Activated naive CD4-positive, alpha-beta T cell treated with anti-CD3 and anti-CD28 coated beads, Interleukin-2, amount 50 U/mL, for 24 hours (primary cell): ENCODE results near the gene AGER.
"Not testable (repeated sequence)": the region's sequence is repeated elsewhere in the genome, so short reads cannot be mapped to it uniquely, and the experiment has no call there.

Source experiments
- H3K27ac Mint-ChIP-seq: one replicate; pipeline ENCODE4 v1.8.0; 2021; ENCODE audit warnings: mild to moderate bottlenecking, mixed read lengths
- H3K27me3 Mint-ChIP-seq: one replicate; pipeline ENCODE4 v1.8.0; 2021; ENCODE audit warnings: mixed read lengths
- H3K36me3 Mint-ChIP-seq: one replicate; pipeline ENCODE4 v1.8.0; 2021; ENCODE audit warnings: mixed read lengths
- H3K4me1 Mint-ChIP-seq: one replicate; pipeline ENCODE4 v1.8.0; 2021; ENCODE audit warnings: mixed read lengths
- H3K4me3 Mint-ChIP-seq: one replicate; pipeline ENCODE4 v1.8.0; 2021; ENCODE audit warnings: mild to moderate bottlenecking, mixed read lengths
- H3K9me3 Mint-ChIP-seq: one replicate; pipeline ENCODE4 v1.8.0; 2021; ENCODE audit warnings: mixed read lengths

AGER gene

DNA sequence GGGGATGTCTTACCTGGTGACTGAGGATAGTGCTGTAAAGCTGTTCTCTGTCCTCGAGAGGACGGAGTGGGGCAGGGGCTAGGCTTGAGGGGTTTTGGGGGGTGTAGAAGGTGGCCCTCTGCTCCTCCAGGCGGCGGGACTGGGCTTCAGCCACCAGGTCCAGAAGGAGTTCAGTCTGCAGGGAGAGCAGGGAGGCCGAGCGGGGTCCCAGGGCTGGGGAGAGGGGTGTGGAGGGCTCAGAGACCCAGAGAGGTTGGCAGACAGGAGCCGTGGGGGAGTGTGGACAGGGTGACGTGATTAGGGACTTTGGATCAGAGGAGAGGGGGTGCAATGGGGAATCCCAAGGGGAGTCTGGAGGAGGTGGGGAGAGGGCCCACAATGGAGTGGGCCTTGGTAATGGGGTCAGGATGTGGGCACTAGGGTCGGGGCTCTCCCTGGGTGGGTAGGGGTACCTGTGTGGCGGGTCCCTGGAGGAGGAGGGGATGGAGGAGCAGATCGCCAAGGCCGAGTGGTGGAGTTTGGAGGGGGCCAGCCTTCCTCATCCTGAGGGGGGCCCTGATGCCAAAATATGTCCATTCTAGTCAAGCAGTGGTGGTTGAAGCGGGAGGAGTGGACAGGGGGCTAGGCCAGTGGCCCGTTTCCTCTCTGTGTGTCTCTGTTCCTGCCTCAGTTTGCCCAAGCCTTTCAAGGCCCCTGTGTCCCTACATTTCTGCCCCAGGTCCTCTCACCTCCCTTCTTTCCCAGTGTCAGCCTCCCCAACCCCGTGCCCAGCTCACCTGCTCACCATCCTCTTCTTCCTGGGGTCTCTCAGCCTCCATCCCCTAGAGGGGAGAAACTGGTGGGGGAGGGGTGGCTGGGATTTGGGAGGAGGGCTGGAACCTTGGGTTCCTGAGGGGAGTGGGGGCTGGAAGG, 7.9 kb upstream of the AGER start:
- no peaks in the 10 kb centered on the region for H3K9me3 Mint-ChIP-seq
- peaks cover 71% of the 10 kb centered on the region for H3K4me1 Mint-ChIP-seq
- H3K27me3 Mint-ChIP-seq: no peaks in the 10 kb centered on the region
- H3K4me3 Mint-ChIP-seq: peak overlapping the region; percentile 95
- peaks cover 10% of the 10 kb centered on the region for H3K36me3 Mint-ChIP-seq
- peak overlapping the region; percentile 97 for H3K27ac Mint-ChIP-seq

DNA sequence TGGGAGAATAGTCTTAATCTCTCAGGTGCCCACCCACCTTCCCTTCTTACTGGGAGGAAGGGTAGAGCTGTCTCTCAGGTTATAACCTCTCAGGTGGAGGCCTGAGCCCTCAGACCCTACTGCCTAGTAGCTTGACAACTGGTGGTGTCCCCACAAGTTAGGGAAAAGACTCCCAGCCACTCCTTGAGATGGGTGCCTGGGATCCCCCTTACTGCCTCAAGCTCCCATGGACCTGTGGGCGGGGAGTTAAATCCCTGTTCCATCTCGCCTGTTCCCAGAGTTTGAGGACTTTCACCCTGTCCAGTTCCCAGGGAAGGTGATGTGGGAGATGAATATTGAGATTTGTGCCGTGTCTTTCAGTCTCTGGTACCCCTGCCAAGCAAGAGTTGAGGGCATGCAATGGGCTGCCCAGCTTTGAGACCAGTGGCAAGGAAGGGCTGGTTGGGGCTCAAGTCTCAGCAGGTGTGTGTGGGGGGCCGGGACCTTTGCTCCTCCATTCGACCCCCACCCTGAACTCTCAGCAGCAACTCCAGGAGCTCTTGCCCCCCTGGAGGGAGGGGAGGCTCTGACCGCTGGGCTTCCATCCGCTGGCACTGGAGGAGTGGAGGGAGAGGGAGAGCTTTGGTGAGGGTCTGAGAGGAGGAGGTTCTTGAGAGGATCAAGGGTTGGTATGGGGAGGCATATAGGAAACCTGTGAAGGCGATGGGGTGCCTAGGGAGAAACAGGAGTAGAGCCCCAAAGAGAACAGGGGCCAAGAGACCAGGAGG, 7.0 kb upstream of the AGER start:
- Mint-ChIP-seq H3K4me3 (peak overlapping the region; percentile 95), H3K27me3 (no peaks in the 10 kb centered on the region), H3K9me3 (no peaks in the 10 kb centered on the region), H3K36me3 (peaks cover 13% of the 10 kb centered on the region), H3K4me1 (peaks cover 71% of the 10 kb centered on the region), H3K27ac (peak overlapping the region; percentile 97)

DNA sequence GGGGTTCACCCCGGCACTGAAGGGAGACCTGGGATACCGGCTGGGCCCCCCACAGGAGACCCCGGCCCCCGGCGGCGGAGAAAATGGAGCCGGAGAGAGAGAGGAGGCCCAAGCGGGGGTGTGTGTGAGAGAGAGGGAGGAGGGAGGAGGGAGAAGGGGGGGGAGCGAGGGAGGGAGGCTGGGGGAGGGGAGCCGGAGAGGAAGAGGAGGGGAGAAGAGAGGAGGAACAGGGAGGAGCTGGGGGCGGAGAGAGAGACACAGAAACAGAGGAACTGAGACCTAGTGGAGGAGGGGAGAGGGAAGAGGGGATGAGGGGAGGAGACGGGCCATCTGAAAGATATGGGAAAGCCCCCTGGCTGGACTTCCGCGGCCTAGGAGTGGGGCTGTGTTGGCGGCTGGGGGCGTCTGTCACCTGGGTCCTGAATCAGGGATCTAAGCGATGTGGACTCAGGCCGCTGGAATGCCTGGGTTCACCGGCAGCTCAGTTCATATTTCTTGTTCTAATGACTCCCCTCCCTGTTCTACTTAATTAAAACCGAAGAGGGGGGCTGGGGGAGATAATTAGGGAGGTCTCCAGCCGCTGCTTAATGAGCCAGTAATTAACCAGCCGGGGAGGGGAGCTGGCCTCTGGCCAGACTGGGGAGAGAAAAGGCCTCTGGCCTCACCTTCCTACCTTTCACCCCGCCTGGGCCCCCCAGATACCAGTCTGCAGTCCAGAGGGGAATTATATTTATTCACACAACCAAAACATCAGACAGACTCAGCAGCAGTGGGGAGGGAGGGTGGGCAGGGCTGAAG, 6.2 kb upstream of the AGER start, which contains the start of gene PBX2:
TSS of gene PBX2 (minus strand) at position 149 of the 798 bp plus-strand sequence. CDS start 287 bp downstream, outside the sequence.
- Mint-ChIP-seq H3K27me3 (no peaks in the 10 kb centered on the region), H3K4me3 (peak within 1 kb of the TSS; percentile 95), H3K36me3 (peaks cover 13% of the 10 kb centered on the region), H3K9me3 (no peaks in the 10 kb centered on the region), H3K4me1 (peaks cover 76% of the 10 kb centered on the region), H3K27ac (peak within 1 kb of the TSS; percentile 97)

DNA sequence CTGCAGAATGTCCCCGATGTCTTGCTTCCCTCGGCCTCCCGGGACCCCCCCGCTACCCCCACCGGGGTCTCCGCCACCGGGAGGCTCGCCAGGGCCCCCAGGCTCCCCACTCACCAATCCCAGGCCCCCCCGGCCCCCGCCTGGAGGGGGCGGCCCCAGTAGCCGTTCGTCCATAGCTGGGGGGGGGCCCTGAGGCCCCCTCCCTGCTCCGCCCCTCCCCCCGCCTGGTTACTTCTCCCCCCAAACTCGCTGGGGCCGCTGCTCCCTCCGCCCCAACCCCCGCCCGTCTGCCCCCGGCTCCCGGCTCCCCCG, 5.6 kb upstream of the AGER start:
- Mint-ChIP-seq H3K36me3 (peaks cover 13% of the 10 kb centered on the region), H3K27ac (peak overlapping the region; percentile 78), H3K9me3 (no peaks in the 10 kb centered on the region), H3K4me1 (peaks cover 71% of the 10 kb centered on the region), H3K27me3 (no peaks in the 10 kb centered on the region), H3K4me3 (peak overlapping the region; percentile 95)

DNA sequence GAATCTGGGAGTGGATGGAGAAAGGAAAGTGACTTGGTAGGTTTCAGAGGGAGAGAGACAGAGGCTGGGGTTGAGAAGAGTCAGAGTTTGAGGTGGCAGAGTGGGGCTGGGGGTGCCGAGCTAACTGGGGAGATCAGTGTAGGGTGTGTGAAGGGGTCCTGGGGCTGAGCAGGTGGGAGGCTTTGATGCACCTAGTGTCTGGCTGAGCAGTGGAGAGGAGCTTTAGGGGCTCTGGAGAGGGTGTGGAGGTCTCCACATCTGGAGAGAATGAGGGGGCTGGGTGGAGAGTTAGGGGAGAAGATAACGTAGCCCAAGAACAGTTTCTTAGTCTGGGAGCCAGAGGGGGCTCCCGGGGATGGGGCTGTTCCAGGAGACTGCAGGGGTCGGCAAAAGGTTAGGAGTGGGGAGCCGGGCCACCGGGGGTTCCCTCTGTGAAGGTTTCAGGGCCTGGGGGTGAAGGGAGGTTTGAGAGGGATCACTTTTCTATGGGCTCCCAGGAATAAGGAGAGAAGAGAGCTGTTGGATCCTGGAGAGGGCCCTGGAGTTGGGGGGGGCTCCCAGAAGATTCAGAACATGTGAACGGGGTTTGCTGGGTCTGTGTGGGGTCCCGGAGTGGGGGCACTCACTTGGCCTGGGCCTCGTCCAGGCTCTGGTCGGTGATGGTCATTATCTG, 5.2 kb upstream of the AGER start:
- Mint-ChIP-seq H3K36me3 (peaks cover 13% of the 10 kb centered on the region), H3K27me3 (no peaks in the 10 kb centered on the region), H3K27ac (peak overlapping the region; percentile 78), H3K9me3 (no peaks in the 10 kb centered on the region), H3K4me3 (peak overlapping the region; percentile 84), H3K4me1 (peaks cover 68% of the 10 kb centered on the region)

DNA sequence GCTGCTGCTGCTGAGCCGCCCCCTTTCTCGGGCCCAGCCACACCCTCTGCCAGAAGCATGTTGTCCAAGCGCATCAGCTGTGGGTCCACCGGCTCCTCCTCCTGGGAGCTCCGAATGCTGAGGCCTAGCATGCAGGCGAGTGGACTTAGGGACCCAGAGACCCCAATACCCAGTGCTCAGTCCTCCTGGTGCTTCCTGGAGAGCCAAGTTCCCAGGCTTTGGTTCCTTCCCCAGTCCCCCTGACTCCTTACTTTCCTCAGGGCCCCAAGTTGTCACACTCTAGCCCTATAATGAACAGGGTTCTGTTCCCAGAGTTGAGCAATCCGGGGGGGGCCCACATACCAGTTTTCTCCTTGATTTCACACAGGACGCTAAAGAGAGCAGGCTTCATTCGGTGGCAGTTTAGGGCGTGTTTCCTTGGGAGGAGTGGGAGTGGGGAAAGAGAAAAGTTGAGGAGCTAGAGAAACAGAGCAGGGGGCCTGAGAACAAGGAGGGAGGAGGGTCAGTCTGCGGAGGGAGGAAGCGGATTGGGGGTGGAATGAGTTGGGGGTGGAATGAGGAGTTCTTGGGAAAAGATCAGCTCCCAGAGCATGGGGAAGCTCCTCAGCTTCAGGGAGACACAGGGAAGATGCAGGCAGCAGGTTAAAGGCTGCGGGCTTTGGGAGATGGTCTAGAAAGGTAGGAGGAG, 4.5 kb upstream of the AGER start:
- Mint-ChIP-seq H3K4me1 (peaks cover 63% of the 10 kb centered on the region), H3K4me3 (peak overlapping the region; percentile 84), H3K9me3 (no peaks in the 10 kb centered on the region), H3K27me3 (no peaks in the 10 kb centered on the region), H3K27ac (peak overlapping the region; percentile 78), H3K36me3 (peaks cover 13% of the 10 kb centered on the region)

DNA sequence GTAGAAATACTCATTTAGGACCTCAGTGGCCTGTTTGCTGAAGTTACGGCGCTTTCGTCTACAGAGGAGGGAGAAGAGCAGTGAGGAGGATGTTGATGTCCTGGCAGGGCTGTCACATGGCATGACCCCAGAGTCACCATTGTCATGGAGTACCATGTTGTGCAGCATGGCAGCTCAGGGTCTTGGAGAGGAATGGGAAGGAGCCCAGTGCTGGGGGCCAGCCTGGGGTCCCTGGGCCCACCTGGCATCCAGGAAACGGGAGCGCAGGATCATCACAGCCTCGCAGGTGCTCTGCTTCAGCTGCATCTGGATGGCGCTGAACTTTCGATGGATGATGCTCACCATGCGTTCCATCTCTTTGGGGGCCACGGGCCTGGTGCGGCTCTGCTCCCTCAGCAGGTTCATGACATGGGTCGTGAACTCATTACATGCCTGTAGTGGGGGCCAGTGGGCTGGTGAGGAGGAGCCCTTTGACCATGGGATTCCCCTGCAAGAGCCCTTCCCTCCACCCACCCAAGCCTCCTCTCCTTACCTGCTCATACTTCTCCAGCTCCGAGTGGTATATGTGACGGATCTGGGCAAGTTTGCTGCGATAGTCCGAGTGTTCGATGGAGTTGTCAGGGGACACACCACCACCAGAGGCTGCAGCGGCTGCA, 3.8 kb upstream of the AGER start:
- peaks cover 13% of the 10 kb centered on the region for H3K36me3 Mint-ChIP-seq
- H3K27me3 Mint-ChIP-seq, H3K9me3 Mint-ChIP-seq: not testable (repeated sequence)
- H3K4me3 Mint-ChIP-seq: peak overlapping the region; percentile 84
- H3K4me1 Mint-ChIP-seq: peaks cover 63% of the 10 kb centered on the region
- H3K27ac Mint-ChIP-seq: peak overlapping the region; percentile 63

DNA sequence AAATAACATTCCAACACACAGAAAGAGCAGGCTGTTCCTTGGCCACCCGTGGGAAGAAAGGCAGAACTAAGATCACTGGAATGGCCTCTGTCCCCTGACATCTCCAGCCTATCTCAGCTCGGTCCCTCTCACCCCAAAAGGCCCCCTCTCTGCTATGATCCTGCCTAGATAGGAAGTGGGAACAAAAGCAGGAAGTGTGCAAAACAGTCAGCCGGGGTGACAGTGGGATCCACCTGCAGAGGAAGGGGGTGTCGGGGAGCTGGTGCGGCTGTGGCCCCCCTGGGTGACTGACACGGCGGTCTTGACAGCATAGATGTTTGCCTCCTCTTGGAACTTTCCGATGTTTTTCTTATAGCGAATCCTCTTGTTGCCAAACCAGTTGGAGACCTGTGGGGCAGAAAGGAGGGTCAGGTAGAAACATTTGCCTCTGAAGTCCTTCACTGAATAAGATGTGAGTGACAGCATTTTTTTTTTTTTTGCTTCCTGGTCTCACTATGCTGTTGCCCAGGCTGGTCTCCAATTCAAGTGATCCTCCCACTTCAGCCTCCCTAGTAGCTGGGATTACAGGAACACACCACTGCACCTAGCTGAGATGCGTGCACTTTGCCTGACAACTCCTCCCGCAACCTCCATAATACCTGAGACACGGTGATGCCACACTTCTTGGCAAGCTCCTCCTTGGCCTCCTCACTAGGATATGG, 3.1 kb upstream of the AGER start:
- no peaks in the 10 kb centered on the region for H3K9me3 Mint-ChIP-seq
- H3K27ac Mint-ChIP-seq: peak overlapping the region; percentile 63
- peak overlapping the region; percentile 66 for H3K4me3 Mint-ChIP-seq
- peaks cover 13% of the 10 kb centered on the region for H3K36me3 Mint-ChIP-seq
- peaks cover 64% of the 10 kb centered on the region for H3K4me1 Mint-ChIP-seq
- H3K27me3 Mint-ChIP-seq: no peaks in the 10 kb centered on the region

DNA sequence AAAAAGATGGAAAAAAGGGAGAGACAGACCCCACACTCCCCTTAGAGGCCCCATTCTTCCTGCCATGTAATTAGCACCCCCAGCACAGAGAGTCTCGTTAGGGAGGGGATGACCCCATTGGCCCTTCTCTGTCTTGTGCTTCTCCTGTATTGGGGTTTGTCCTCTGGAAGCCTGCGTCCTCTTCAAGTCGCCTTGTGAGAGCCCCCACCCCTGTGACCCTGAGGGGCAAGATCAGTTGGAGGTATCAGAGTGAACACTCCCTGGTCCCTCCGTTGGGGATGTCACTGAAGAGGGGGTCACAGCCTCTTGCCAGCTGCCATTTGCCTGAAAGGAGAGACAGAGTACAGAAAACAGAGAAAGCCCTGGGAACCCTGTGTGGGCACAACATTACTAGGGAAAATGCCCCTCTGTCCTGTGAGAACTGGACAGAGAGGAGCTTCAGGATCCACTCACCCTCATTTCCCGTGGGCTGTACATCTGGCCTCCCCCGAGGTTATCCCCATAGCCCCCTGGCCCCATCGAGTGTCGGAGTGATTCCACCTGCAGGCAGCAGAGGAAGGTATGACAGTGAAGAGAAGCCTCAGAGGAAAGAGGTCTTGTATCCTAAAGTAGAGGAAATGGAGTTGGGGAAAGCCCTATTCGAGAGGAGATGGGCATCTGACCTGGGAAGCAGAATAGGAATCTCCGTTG, 2.2 kb upstream of the AGER start:
- Mint-ChIP-seq H3K4me1 (peaks cover 62% of the 10 kb centered on the region), H3K36me3 (peaks cover 11% of the 10 kb centered on the region), H3K4me3 (peak overlapping the region; percentile 23), H3K27ac (peak overlapping the region; percentile 89)
- H3K9me3 Mint-ChIP-seq, H3K27me3 Mint-ChIP-seq: not testable (repeated sequence)

DNA sequence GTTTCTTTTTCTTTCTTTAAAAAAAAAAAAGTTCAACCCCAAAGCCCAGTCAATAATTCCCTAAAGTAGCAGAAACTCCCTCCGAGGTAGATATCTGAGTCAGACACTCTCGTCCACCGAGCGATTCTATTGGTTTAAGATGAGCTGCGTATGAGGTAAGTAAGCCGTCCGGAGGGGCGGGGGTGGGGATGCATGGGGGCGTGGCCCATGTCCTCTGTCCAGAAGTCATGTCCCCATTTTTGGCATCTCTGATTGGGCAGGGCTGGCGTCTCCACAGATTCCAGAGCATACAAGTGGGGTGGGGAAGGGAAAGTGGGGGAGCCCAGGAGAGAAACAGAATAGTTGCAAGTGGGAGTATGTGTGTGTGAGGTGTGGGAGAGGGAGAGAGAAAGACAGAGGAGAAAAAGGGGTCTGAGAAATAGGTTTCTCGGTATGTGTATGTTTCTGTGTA, 1.7 kb upstream of the AGER start:
- Mint-ChIP-seq H3K4me3 (peak overlapping the region; percentile 23), H3K27ac (peak overlapping the region; percentile 89), H3K36me3 (peaks cover 12% of the 10 kb centered on the region), H3K4me1 (peaks cover 64% of the 10 kb centered on the region)
- H3K27me3 Mint-ChIP-seq, H3K9me3 Mint-ChIP-seq: not testable (repeated sequence)

DNA sequence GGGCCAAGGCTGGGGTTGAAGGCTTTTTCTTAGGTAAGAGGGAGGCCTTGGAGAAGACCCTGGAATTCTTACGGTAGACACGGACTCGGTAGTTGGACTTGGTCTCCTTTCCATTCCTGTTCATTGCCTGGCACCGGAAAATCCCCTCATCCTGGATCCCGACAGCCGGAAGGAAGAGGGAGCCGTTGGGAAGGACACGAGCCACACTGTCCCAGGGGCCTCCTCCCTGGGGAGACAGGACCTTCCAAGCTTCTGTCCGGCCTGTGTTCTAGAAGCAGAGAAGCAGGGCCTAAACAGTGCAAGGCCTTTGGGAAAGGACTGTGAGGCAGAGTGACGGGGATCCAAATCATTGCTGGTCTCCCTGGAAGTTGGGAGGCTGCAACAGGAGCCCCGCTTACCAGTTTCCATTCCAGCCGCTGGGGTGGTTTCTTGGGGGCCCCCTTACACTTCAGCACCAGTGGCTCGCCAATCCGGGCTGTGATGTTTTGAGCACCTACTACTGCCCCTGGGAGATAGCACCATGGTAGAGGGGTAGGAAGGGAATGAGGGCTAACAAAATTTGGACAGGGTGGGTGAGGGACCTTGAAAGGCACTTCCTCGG, 470 bp downstream of the AGER start:
- Mint-ChIP-seq H3K27me3 (no peaks in the 10 kb centered on the region), H3K27ac (no peak overlapping the region), H3K9me3 (no peaks in the 10 kb centered on the region), H3K36me3 (peaks cover 14% of the 10 kb centered on the region), H3K4me3 (no peak overlapping the region), H3K4me1 (peaks cover 77% of the 10 kb centered on the region)

DNA sequence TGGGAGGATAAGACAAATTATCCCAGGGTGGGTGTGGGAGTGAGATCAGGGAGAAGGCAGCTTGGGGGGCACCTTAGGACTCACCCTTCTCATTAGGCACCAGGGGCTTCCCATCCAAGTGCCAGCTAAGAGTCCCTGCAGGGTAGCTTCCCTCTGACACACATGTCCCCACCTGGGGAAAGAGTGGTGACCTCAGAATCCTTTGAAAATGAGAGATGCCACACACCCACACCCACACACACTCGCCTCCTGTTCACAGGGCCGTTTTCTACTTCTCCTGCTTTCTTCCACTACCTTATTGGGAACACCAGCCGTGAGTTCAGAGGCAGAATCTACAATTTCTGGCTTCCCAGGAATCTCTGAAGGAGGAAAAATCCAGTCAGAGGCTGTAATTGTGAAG, 1.0 kb downstream of the AGER start:
- peak overlapping the region; percentile 24 for H3K27ac Mint-ChIP-seq
- H3K36me3 Mint-ChIP-seq: peaks cover 14% of the 10 kb centered on the region
- H3K4me1 Mint-ChIP-seq: peaks cover 76% of the 10 kb centered on the region
- H3K9me3 Mint-ChIP-seq: no peaks in the 10 kb centered on the region
- H3K4me3 Mint-ChIP-seq: no peak overlapping the region
- no peaks in the 10 kb centered on the region for H3K27me3 Mint-ChIP-seq

DNA sequence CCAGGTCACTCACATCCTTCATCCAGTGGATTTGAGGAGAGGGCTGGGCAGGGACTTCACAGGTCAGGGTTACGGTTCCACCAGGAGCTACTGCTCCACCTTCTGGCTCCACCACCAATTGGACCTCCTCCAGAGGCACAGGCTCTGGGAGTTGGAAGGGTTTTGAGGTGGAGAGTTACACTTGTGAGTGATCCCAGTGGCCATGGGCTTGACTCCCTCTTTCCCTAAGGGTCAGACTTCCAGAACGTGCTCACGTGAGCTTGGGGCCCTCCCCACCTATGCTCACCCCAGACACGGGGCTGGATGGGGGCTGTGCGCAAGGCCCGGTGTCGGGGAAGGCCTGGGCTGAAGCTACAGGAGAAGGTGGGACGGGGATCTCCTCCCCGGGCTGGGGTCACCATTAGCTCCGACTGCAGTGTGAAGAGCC, 1.5 kb downstream of the AGER start:
- Mint-ChIP-seq H3K27ac (no peak overlapping the region), H3K27me3 (no peaks in the 10 kb centered on the region), H3K9me3 (no peaks in the 10 kb centered on the region), H3K4me3 (no peak overlapping the region), H3K4me1 (peaks cover 73% of the 10 kb centered on the region), H3K36me3 (peaks cover 13% of the 10 kb centered on the region)
